Activated naive CD4-positive, alpha-beta T cell treated with anti-CD3 and anti-CD28 coated beads, Interleukin-2, amount 50 U/mL, for 16 hours (primary cell): ENCODE measurements around the gene PGR.
"Not testable (repeated sequence)": the region's sequence is repeated elsewhere in the genome, so short reads cannot be mapped to it uniquely, and the experiment has no call there.

ENCODE experiments used
- DNase-seq: peaks from one replicate; pipeline ENCODE4 v3.0.0-alpha.2; 2020

Gene PGR

GRCh38 chr11:101063706-101064105, 65.9 kb downstream of the PGR start:
- no peak for DNase-seq

DNA sequence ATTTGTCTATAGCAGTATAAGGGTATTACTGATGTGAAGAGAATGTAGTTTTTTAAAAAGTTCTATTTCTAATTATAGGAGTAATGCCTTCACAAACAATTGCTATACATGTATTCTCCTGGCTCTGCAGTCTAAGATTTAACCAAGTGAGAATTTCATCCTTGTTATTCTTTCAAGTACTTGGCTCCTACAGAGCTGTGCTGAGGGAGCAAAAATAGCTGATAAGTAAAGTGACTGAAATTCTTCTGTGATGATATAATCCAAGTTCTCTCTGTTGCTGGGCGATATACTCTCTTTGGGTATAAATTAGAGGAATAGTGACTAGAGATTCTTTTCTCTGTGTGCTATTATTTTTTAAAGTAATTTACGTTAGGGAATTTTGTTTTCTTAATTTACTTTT, 68.0 kb downstream of the PGR start:
- no peak for DNase-seq

DNA sequence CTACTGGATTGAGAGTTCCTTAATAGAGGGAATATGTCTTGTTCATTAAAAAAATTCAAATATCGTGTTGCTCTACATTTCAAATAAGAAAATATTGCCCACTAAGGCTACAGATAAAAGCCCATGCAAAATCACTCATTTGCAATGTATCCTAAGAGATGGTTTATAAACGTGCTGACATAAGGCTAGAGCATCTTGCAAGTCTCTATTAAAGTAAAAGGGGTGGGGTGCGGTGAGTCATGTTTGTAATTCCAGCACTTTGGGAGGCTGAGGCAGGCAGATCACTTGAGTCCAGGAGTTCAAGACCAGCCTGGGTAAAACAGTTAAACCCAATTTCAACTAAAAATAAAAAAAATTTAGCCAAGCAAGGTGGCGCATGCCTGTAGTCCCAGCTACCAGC, 70.3 kb downstream of the PGR start:
- DNase-seq = no peak

- DNase-seq = no peak
Measured at GRCh38 chr11:101053492-101053891, 76.1 kb downstream of the PGR start.

GRCh38 chr11:101051677-101052076, 77.9 kb downstream of the PGR start:
- no peak for DNase-seq

DNA sequence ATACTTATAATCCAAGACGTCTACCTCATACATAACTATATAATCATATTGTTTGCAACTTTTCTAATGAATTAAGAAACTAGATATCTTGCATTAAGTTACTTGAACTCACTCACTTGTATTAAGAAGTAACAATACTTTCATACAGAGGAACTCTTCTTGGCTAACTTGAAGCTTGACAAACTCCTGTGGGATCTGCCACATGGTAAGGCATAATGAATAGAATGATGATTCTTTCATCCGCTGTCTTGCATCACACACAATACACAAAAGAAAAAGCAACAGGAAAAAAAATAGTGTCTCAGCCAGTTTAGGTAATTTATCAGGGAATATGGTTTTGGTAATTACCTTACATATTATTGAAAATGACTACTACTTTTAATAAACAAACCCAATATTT, 79.8 kb downstream of the PGR start:
- no peak for DNase-seq

DNA sequence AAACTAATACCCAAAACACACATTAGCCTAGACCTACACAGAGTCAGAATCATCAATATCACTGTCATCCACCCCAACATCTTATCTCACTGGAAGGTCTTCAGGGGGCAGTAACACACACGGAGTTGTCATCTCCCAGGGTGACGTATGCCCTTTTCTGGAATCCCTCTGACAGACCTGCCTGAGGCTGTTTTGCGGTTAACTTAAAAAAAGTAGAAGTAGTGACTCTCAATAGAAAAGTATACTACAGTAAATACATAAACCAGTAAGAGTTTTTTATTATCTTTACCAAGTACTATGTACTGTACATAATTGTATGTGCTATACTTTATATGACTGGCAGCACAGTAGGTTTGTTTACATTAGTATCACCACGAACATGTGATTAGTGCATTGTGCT, 80.5 kb downstream of the PGR start:
- DNase-seq = no peak

GRCh38 chr11:101048479-101048878, 81.1 kb downstream of the PGR start:
- no peak for DNase-seq

DNA sequence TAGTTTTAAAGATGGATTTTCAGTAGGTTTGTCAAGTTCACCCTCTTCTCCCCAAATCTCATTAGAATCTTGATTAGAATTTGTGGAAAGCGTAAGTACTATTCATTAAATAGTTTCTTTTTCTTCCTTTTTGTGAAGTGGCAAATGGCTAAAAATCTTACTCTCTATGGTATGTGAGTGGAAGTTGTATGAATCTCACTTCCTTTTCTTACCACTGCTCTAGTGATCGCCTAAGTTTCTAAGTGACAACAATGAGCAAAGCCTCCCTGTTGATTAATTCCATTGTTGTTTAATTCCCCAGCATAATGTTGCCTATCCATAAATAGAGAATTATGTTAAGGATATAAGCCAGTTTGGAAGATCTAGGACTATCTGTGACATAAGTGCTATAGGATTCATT, 82.7 kb downstream of the PGR start:
- DNase-seq = no peak

DNA sequence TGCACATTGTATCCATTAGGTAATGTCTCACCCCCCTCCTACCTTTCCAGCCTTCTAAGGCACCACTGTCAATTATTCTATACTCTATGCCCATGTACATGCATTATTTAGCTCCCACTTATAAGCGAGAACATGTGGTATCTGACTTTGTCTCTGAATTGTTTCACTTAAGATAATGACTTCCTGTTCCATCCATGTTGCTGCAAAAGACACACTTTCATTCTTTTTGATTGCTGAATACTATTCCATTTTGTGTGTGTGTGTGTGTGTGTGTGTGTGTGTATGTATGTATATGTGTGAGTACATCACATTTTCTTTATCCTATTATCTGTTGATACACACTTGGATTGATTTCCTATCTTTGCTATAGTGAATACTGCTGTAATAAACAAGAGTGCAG, 84.2 kb downstream of the PGR start:
- DNase-seq = no peak

DNA sequence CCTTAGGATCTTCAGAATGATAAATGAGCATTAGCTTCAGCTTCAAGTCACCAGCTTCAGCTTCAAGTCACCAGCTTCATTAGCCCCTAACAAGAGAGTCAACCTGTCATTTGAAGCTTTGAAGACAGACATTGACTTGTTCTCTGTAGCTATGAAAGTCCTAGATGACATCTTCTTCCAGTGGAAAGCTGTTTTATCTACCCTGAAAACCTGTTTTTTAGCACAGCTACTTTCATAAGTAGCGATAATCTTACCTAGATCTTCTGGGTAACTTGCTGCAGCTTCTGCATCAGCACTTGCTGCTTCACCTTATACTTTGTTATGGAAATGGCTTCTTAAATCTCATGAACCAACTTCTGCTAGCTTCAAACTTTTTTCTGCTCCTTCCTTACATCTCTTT, 85.7 kb downstream of the PGR start:
- DNase-seq = no peak

- DNase-seq = no peak
Measured at GRCh38 chr11:101035872-101036271, 93.7 kb downstream of the PGR start.

- DNase-seq = no peak
Measured at GRCh38 chr11:101034076-101034475, 95.5 kb downstream of the PGR start.

- no peak for DNase-seq
Measured at GRCh38 chr11:101032991-101033390, 96.6 kb downstream of the PGR start.

GRCh38 chr11:101031713-101032112, 97.9 kb downstream of the PGR start:
- no peak for DNase-seq

DNA sequence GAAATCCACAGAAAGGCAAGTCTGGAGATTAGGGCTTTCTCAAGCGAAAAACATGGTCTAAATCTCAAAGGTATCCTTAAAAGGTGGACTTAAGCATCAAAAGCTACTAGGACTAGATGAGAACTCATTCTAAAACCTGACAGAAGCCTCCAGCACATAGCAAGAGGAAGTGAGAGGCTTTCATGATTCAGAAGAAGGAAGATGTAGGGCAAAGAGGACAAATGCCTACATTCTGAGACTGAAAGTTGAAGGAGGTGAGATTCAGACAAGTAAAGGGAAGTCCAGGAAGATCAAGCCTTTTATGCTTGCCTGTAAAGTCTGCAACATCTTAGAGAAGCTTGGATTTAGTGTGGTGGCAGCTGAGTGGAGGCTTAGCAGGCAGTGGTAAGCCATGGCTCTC, 98.9 kb downstream of the PGR start:
- DNase-seq = no peak

- no peak for DNase-seq
Measured at GRCh38 chr11:101030015-101030414, 99.6 kb downstream of the PGR start.

DNA sequence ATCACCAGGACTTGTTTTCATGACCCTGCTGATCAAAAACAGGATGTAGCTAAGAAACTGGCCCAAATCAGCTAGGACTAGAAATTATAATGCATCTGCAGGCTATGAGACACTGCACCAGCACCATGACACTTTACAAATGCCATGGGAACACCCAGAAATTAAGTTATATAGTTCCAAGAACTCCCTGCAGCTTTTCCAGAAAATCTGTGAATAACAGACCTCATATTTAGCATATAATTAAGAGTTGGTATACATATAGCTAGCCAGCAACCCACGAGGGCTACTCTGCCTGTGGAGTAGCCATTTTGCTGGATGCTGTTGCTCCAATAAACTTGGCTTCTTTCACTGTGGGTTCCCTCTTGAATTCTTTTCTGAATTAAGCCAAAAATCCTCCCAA, 101.0 kb downstream of the PGR start:
- DNase-seq = no peak

DNA sequence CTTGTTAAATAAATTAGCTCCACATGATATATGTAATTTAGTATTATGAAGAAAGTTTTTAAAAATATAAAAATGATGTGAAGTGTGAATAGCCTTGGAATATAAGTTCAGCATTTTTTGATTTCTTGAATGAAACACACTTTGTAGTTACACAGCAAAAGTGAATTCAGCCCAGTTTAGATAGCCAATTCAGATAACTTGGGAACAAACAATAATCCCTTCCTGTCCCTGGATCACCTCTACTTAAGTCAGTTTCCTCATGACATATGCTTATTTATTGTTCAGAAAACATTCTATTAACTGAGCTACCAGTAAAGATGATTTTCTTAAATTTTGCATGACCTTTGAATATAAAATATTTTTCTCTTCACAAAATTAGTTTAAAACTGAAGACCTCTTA, 107.4 kb downstream of the PGR start:
- no peak for DNase-seq

DNA sequence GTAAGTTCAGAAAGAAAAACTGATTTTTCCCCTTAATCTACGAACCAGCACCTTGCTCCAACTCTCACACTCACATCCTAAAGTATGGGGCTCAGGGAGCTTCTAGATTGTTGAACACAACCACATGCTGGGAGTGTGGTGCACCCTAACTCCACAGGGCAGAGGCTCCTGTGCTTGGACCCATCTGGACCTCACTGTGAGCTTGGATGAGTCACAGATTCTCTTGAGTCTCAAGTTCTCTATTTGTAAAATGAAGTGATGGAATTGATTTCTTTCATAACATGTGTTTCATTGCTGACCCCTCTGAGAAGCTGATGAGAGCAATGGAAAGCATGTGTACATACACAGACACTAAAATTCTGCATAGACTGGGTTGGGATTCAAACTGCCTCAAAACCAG, 109.7 kb downstream of the PGR start:
- DNase-seq = no peak

GRCh38 chr11:101014600-101015285, 114.9 kb downstream of the PGR start:
- DNase-seq = no peak

DNA sequence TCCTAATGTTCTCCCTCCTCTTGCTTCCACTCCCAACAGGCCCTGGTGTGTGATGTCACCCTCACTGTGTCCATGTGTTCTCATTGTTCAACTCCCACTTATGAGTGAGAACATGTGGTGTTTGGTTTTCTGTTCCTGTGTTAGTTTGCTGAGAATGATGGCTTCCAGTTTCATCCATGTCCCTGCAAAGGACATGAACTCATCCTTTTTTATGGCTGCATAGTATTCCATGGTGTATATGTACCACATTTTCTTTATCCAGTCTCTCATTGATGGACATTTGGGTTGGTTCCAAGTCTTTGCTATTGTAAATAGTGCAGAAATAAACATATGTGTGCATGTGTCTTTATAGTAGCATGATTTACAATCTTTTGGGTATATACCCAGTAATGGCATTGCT, 115.9 kb downstream of the PGR start:
- DNase-seq = not testable (repeated sequence)

DNA sequence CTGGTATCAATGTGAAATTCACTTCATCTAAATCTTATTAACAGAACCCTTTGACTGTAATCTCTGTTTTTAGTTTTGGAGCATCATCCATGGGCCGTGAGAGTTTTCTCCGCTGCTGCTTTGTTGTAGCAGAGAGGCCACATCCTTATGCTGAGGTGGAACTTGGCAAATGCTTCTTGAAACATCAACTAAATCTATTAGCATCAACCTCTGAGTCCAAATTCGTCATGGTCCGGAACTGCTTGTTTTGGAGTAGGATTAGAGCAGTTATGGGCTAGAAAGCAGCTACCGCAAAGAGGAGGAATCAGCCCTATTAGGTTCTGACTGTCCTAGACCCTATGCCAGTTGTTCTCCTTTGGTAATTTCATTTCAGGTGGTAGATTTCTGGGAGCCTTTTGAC, 117.7 kb downstream of the PGR start:
- no peak for DNase-seq

DNA sequence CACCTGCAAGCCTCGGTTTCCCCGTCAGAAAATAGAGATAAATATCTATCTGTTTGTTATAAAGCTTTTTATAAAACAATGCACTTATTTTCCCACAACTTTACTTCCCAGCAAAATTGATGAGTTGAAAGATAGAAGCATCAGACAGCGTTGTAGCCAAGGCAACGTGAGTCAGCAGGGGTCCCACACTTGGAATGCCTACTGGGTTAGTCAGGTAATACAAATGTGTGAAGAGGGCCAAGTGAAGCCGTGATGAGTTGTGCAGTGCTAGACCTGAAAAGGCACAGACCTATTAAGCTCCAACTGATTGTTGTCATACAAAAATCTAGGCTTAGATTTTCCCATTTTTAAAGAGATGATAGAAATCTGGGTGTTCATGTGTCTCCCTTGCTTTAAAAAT, 118.7 kb downstream of the PGR start:
- DNase-seq = no peak

DNA sequence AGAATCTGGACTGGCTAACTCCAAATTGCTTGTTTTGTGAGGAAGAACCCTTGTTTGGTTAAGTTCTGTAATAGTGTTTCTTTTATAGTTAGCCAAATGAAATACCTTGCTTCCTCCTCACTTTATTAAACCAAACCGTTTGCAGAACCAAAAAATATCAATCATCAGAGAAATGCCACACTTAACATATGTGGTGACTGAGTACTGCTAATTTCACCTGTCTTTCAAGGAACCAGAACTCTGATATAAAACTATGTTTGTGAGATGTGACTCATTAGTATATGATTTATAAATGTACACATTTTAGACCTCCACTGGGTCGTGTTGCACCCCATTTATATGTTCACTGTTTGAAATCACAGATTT, 119.9 kb downstream of the PGR start:
- DNase-seq = no peak
